Smooth muscle cell of the brain vasculature (primary cell): ENCODE measurements around the gene DGKD.
A peak's percentile ranks its signal among the peaks of the same experiment; 100 is the strongest.

Experiments
- DNase-seq: peaks from one replicate; pipeline ENCODE4 v3.0.0-alpha.2; 2012; ENCODE audit warnings: low read depth, low spot score

DGKD gene

GRCh38 chr2:233443511-233444183 is 89.4 kb downstream of the DGKD start:
- DNase-seq, result peak; percentile 70

DNA sequence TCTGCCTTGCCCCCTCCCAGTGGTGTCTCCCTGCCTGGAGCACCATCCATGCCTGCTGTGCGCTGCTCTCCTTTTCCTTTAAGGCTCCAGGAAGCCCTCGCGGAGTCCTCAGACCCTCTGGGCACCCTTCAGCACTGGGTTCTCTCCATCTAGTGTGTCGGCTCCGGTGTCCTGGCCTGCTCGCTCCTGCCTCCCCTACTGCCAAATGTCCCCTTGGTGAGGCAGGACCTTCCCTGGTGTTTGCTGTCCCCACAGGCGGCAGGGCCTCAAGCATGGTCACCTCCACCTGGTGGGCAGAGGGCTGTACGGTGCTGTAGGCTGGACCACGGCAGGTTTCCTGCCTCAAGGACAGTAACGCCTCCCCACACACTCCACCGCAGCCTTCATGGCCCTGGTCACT is 90.2 kb downstream of the DGKD start:
- no peak for DNase-seq

DNA sequence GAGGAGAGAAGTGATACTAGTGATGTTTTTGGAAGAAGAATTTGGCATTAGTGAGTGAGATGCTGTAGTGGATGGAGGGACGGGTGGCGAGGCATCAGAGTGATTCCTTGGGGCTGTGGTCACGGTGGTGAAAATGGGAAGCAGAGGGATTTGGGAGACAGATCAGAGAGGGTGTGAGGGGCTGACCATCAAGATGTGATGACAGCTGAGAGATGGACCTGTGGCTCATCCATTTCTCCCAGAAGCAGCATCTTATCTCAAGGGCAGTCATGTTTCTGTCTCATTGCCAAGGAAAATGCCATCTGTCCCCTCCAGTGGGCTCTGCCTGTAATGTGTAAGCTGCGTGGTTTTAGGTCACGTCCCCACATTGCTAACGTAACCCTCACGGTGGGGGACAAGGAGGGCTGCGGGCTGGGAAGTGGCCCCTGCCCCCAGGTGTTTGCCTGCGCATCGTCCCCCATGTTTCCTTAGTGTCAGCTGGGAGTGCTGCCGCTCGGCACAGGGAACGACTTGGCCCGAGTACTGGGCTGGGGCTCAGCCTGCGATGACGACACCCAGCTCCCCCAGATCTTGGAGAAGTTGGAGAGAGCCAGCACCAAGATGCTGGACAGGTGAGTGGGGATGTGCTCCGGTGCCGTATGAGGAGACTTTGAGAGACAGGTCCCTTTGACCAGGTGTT is 91.0 kb downstream of the DGKD start:
- no peak for DNase-seq

- no peak for DNase-seq
Observed at GRCh38 chr2:233446121-233446520, 91.8 kb downstream of the DGKD start.

- DNase-seq, result no peak
Observed at GRCh38 chr2:233446606-233447305, 92.5 kb downstream of the DGKD start.

- no peak for DNase-seq
Observed at GRCh38 chr2:233447506-233448219, 93.4 kb downstream of the DGKD start.

- no peak for DNase-seq
Observed at GRCh38 chr2:233448220-233448559, 93.9 kb downstream of the DGKD start.

- no peak for DNase-seq
Observed at GRCh38 chr2:233448575-233448974, 94.3 kb downstream of the DGKD start.

DNA sequence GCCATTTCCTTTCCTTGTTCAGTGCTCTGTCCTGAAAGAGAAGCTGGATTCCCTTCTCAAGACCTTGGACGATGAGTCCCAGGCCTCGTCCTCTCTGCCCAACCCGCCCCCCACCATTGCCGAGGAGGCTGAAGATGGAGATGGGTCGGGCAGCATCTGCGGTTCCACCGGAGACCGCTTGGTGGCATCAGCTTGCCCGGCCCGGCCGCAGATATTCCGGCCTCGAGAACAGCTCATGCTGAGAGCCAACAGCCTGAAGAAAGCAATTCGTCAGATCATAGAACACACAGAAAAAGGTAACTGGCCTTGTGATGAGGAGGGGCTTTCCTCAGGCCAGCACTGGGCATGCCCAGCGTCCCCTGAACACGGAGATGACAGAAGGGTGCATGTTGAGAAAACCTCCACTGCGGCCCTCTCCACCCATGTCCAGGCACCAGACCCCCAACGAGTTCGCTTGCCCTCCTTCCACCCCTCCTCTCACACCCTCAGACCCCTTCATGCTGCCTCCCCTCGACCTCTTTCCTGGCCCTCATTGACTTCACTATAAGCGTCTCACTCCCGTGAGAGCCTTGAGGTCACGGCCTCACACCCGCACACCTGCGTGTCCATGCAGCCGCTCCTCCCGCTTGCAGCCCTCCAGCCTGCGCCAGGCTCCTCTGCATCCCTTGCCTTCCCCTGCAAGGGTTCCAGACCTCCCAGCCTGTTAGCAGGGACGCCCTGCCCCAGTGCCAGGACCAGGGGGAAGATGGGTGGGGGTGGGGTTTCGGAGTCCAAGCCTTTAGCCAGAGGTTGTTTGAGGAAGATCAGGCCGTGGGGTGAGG is 95.0 kb downstream of the DGKD start:
- peak; percentile 26 for DNase-seq

DNA sequence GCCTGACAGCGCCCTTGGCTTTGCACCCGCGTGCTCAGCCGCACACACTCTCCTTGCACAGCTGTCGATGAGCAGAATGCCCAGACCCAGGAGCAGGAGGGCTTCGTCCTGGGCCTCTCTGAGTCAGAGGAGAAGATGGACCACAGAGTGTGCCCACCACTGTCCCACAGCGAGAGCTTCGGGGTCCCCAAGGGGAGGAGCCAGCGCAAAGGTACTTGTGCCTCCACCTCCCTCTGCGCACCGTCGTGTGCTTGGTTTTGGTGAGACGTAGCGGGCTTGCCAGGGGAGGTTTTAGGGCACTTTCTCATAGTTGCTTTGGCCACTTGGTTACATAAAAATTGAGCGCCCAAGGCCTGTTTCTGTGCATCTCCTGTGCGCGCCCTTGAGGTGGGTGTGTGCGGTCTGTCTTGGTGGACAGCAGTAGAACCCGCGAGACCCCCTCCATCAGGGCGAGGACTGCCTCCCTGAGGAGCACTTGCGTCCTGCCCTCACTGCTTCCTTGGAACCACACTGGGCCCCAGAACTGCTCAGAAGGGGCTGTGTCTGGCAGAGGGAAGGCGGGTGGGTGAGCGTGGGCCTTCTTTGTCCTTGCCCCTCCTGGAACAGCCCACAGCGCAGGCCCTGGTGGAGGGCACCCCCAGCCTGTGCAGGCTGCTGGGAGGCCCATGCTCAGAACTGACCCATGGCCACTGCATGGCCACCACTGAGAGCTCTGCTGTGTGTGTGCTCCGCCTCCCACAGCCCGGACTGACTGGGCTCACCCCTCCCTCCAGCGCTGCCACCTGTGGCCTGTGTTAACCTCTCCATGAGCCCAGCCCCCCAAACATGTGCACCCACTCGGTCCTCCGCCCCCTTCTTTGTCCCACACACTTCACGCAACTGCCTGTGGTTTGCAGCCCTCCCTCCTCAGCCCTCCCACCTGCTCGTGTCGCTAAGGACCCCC is 95.9 kb downstream of the DGKD start:
- no peak for DNase-seq

GRCh38 chr2:233450864-233451575 is 96.7 kb downstream of the DGKD start:
- DNase-seq, result no peak

GRCh38 chr2:233451950-233452349 is 97.7 kb downstream of the DGKD start:
- DNase-seq, result no peak

GRCh38 chr2:233453111-233453915 is 99.0 kb downstream of the DGKD start:
- DNase-seq, result no peak

DNA sequence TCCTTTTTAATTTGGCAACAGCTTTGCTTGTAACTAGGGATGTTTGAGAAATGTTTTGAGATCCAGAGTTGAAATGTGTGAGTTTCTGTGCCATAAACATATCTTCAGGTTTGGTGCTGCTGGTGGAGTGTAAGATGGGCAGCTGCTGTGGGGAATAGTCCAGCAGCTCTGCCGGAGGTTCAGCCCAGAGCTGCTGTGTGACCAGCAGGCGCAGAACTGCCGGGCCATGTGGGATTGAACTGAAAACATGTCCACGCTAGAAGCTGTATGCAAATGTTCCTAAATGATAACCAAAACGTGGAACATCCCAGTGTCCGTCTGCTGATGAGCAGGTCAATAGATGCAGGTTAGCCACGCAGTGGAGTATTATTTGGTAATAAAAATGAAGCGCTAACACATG is 99.6 kb downstream of the DGKD start:
- no peak for DNase-seq

DNA sequence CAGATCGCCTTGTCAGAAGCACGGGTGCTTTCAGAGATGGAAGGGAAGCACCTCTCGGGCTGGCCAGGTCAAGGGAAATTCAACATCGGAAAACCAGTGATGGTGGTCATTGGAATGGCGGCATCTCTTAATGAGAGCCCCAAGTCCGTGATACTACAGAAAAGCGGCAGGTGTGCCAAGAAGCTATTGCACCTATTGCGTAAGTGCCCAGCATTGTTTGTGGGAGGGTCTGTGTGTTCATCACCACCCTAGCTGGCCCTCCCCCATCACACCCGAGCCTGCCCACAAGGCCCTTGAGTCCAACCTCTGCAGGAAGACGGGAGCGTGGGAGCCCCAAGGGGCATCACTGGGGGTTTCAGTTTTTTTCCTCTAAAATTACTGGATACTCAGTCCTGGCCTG is 100.7 kb downstream of the DGKD start:
- DNase-seq, result no peak

DNA sequence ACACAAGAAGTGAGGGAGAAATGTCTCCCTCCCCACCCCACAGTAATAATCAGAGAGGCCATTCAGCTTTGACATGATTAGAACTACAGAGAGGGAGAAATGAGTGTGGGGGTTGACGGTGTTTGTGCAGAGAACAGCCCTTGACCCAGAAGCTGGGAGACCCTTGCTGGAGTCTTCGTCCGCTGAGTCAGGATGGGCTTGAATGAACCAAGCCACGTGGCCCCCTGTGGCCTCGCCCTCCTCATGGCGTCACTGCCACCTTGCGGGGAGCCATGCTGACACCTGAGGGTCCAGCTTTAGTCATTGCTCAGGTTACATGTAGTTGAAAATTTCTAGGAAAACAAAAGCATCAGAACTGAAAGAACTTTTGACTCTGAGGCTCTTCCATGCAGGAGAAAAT is 101.2 kb downstream of the DGKD start:
- no peak for DNase-seq

DNA sequence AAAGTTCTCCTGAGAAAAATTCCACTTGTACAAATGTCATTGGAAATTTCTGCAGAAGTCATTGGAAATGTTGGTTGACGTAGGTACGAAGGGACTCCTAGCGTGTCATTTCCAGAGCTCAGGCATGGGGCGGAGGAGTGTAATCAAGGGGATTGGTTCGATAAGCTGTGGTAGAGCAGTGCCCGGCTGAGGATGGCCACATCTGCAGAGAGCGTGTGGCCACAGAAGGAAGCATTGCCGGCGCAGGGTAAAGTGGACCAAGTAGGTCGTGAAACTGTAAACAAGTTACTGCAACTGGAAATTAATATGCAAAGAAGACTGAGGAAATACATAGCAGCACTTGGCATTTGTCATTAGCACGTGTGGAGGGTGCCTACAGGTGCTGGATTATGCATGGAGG is 101.8 kb downstream of the DGKD start:
- DNase-seq, result no peak

GRCh38 chr2:233456934-233457333 is 102.6 kb downstream of the DGKD start:
- no peak for DNase-seq

- DNase-seq, result no peak
Observed at GRCh38 chr2:233457356-233457755, 103.1 kb downstream of the DGKD start.
